Fibroblast of lung (primary cell): ENCODE results near the gene FGFBP2. TPM values are rescaled to one million over a fixed set of nuclear protein-coding genes. Genes with fewer than 3 reads are reported as not detected.

ENCODE experiments used
- DNase-seq, 2 donors: peaks; one replicate each; pipeline versions ENCODE4 v3.0.0 to v3.0.0-alpha.2; 2010; ENCODE audit warnings: low read depth in 2 of 2
- H2AFZ ChIP-seq: 2 replicates; pipeline ENCODE4 v1.5.1; 2012; ENCODE audit warnings: low read length, control low read depth, inconsistent platforms
- H3K27ac ChIP-seq: 2 replicates; pipeline ENCODE4 v1.5.1; 2011; ENCODE audit warnings: low read length, control low read depth; ENCODE audit not compliant: insufficient read depth
- H3K27me3 ChIP-seq: 2 replicates; pipeline ENCODE4 v1.5.1; 2011; ENCODE audit warnings: mild to moderate bottlenecking, low read length; ENCODE audit not compliant: control insufficient read depth, insufficient read depth
- H3K36me3 ChIP-seq: 2 replicates; pipeline ENCODE4 v1.5.1; 2011; ENCODE audit warnings: low read length; ENCODE audit not compliant: control insufficient read depth, insufficient read depth
- H3K4me1 ChIP-seq: 2 replicates; pipeline ENCODE4 v1.5.1; 2011; ENCODE audit warnings: low read length; ENCODE audit not compliant: control insufficient read depth, insufficient read depth; ENCODE audit errors: extremely low read depth
- H3K4me2 ChIP-seq: 2 replicates; pipeline ENCODE4 v1.5.1; 2011; ENCODE audit warnings: low read length, control low read depth; ENCODE audit not compliant: insufficient read depth; ENCODE audit errors: extremely low read depth
- H3K4me3 ChIP-seq, 4 experiments: fragments of 200-600 bp in 1 of 4; sonication (generic) in 1 of 4; replicated peaks in 1 of 4; 2 replicates each; pipeline ENCODE4 v1.5.1; 2011 to 2016; ENCODE audit warnings: low read length in 4 of 4, low read depth in 3 of 4, mild to moderate bottlenecking in 3 of 4, control low read depth in 2 of 4, inconsistent platforms in 1 of 4, mixed read lengths in 1 of 4; ENCODE audit not compliant: insufficient read depth in 1 of 4; ENCODE audit errors: control extremely low read depth in 1 of 4
- H3K79me2 ChIP-seq: 2 replicates; pipeline ENCODE4 v1.5.1; 2012; ENCODE audit warnings: mild to moderate bottlenecking, low read length, inconsistent platforms; ENCODE audit not compliant: control insufficient read depth, insufficient read depth
- H3K9ac ChIP-seq: 2 replicates; pipeline ENCODE4 v1.5.1; 2011; ENCODE audit warnings: mild to moderate bottlenecking, low read length, control low read depth; ENCODE audit not compliant: insufficient read depth
- H3K9me3 ChIP-seq: 2 replicates; pipeline ENCODE4 v1.5.1; 2012; ENCODE audit warnings: low read depth, low read length; ENCODE audit not compliant: control insufficient read depth, insufficient read depth
- H4K20me1 ChIP-seq: 2 replicates; pipeline ENCODE4 v1.5.1; 2011; ENCODE audit warnings: low read length; ENCODE audit not compliant: control insufficient read depth, insufficient read depth; ENCODE audit errors: extremely low read depth
- CTCF ChIP-seq, 2 donors: IDR thresholded peaks in 1 of 2; conservative IDR thresholded peaks in 1 of 2; 1 replicate in 1 of 2; 2 replicates in 1 of 2; pipeline ENCODE4 v1.5.1; 2011 to 2012; ENCODE audit warnings: low read length in 2 of 2, control low read depth in 1 of 2, inconsistent platforms in 1 of 2, low read depth in 1 of 2, mild to moderate bottlenecking in 1 of 2
- EZH2 ChIP-seq: IDR thresholded peaks from 2 replicates; pipeline ENCODE4 v1.5.1; 2012; ENCODE audit warnings: low read length, control low read depth, mild to moderate bottlenecking; ENCODE audit errors: missing control alignments
- polyA plus RNA-seq, 2 donors: library from polyadenylated mRNA; depleted of rRNA in 1 of 2; stranded (reverse) in 1 of 2; unstranded in 1 of 2; fragments of >200 nt; gene quantifications; 2 replicates each; pipeline ENCODE4 v1.2.1, GENCODE V29; 2011 to 2012; ENCODE audit warnings: missing spikeins in 1 of 2
- total RNA-seq: library from RNA; depleted of rRNA; stranded (reverse); fragments of >200 nt; gene quantifications from 2 replicates; pipeline ENCODE4 v1.2.1, GENCODE V29; 2014

Gene FGFBP2
- total and polyA plus RNA-seq, 2 donors (not counting 1 experiment from before 2014, with no cell fraction given), result 0.09 TPM; not detected in 1

- H3K79me2 ChIP-seq, result no peaks in the 10 kb centered on the region
- no peaks in the 10 kb centered on the region for H3K36me3 ChIP-seq
- no peak overlapping the region for H2AFZ ChIP-seq
- H3K27ac ChIP-seq, result no peak overlapping the region
- no peaks in the 10 kb centered on the region for H3K27me3 ChIP-seq
- TF ChIP-seq CTCF (conservative IDR thresholded peaks at IDR 0.05 in 1 of 2, IDR thresholded peaks at IDR 0.05 in 1 of 2; ENCODE audit: low read depth in 1 of 2, low read length in 2 of 2) (no peak), EZH2 (no peak)
- no peak overlapping the region for H3K9ac ChIP-seq
- no peak overlapping the region for H3K4me3 ChIP-seq
- peak in 1 of 2 donors; percentile 82 for DNase-seq
- no peaks in the 10 kb centered on the region for H3K9me3 ChIP-seq
- H3K4me1 ChIP-seq, result peaks cover 5% of the 10 kb centered on the region
- H4K20me1 ChIP-seq, result no peaks in the 10 kb centered on the region
- no peak overlapping the region for H3K4me2 ChIP-seq
Measured at GRCh38 chr4:15912961-15913630, 49.9 kb downstream of the FGFBP2 start.

GRCh38 chr4:15912236-15912635 is 50.7 kb downstream of the FGFBP2 start:
- peaks cover 5% of the 10 kb centered on the region for H3K4me1 ChIP-seq
- TF ChIP-seq EZH2, result no peak
- no peak for TF ChIP-seq CTCF (conservative IDR thresholded peaks at IDR 0.05 in 1 of 2, IDR thresholded peaks at IDR 0.05 in 1 of 2; ENCODE audit: low read depth in 1 of 2, low read length in 2 of 2)
- no peak overlapping the region for H3K4me3 ChIP-seq
- no peaks in the 10 kb centered on the region for H4K20me1 ChIP-seq
- H3K9ac ChIP-seq, result no peak overlapping the region
- H3K36me3 ChIP-seq, result no peaks in the 10 kb centered on the region
- no peaks in the 10 kb centered on the region for H3K27me3 ChIP-seq
- H3K79me2 ChIP-seq, result no peaks in the 10 kb centered on the region
- H3K27ac ChIP-seq, result no peak overlapping the region
- H3K9me3 ChIP-seq, result no peaks in the 10 kb centered on the region
- no peak overlapping the region for H2AFZ ChIP-seq
- peak in 1 of 2 donors; percentile 45 for DNase-seq
- H3K4me2 ChIP-seq, result no peak overlapping the region

Other genes starting within 250 kb of the FGFBP2 start
- under 0.01 TPM in 1 of 2 replicates, not detected in the other for gene CD38, start 184.8 kb downstream of the FGFBP2 start, total RNA-seq
- gene CD38, start 184.8 kb downstream of the FGFBP2 start, polyA plus RNA-seq, result 0.02 TPM in 1 of 2 replicates, not detected in the other
- not detected in 2 replicates for gene FGFBP1, start 24.4 kb downstream of the FGFBP2 start, total RNA-seq
- gene FGFBP1, start 24.4 kb downstream of the FGFBP2 start, polyA plus RNA-seq, result not detected in 2 replicates
- under 0.01 and 0.17 TPM in 2 replicates for gene PROM1, start 120.8 kb upstream of the FGFBP2 start, total RNA-seq
- 0.03 and 0.10 TPM in 2 replicates for gene PROM1, start 120.8 kb upstream of the FGFBP2 start, polyA plus RNA-seq